ENCODE results near the gene TMEM44. TPM values are rescaled to one million over a fixed set of nuclear protein-coding genes. Genes with fewer than 3 reads are reported as not detected.

TMEM44 gene
- total RNA-seq, 1 donor from 2014 or later, result 12.4 TPM

- DNase-seq (ENCODE audit: low spot score), result no peak
These were observed 50.9 kb downstream of the TMEM44 start for GRCh38 chr3:194582196-194582905.

GRCh38 chr3:194579091-194579606, 54.1 kb downstream of the TMEM44 start:
- no peak for DNase-seq (ENCODE audit: low spot score)

- no peak for DNase-seq (ENCODE audit: low spot score)
These were observed 55.0 kb downstream of the TMEM44 start for GRCh38 chr3:194577986-194578905.

- no peak for DNase-seq (ENCODE audit: low spot score)
These were observed 57.6 kb downstream of the TMEM44 start for GRCh38 chr3:194575484-194576210.

DNA sequence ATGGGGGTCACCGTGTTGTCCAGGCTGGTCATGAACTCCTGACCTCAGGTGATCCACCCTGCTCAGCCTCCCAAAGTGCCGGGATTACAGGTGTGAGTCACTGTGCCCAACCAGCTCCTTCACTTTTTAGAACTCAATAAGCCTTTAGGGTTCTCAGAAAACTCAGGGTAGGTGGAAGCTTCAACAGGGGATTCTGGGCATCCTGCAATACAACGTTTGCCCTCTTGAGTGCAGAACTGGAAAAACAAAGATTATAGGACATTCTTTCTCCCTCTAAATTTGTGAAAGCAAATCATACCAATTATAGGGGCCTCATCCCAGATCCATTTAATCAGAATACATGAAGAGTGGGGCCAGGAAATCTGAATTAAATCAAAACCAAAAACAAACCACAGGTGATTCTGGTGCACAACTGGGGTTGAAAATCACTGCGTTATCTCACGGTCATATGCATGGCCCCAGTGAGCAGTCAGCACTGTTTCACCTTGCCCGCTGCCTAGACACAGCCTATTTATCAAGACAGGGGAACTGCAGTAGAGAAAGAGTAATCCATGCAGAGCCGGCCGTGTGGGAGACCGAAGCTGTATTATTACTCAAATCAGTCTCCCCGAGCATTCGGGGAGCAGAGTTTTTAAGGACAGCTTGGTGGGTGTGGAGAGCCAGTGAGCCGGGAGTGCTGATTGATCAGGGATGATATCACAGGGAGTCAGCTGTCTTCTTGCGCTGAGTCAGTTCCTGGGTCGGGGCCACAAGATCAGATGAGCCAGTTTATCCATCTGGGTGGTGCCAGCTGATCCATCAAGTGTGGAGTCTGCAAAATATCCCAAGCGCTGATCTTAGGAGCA, 58.4 kb downstream of the TMEM44 start:
- no peak for DNase-seq (ENCODE audit: low spot score)

DNA sequence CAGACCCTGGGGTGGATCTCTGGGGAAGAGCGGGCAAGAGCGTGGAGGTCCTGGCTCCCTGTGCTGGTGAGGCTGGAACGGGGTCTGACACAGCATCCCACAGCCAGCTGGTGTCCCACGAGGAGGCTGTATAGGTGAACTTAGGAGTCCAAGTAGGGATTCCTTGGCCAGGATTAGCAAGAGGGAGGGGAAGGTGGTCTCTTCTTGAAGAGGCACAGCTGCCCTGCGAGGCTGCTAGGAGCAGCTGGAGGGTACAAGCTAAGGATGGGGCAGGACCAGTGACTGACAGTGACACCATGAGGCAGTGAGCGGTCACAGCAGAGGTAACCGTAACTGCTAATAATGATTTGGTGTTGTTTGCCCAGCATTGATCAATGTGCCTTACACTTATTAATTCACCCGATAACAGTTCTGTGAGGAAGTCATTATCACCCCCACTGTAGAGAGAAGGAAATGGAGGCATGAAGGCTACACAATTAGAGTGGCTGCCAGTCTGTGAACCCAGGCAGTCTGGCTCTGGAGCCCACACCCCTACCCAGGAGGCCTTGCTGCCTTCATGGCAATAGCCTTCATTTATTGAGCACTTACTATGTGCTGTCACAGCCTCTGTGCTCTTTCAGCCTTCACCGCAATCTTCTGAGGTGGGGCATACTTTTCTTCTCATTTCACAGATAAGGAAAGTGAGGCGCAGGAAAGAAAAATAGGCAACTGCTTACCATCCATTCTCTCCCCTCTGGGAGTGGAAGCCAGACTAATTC, 59.4 kb downstream of the TMEM44 start:
- DNase-seq (ENCODE audit: low spot score), result no peak

GRCh38 chr3:194572944-194573491, 60.2 kb downstream of the TMEM44 start:
- no peak for DNase-seq (ENCODE audit: low spot score)

- no peak for DNase-seq (ENCODE audit: low spot score)
These were observed 61.0 kb downstream of the TMEM44 start for GRCh38 chr3:194572143-194572789.

DNA sequence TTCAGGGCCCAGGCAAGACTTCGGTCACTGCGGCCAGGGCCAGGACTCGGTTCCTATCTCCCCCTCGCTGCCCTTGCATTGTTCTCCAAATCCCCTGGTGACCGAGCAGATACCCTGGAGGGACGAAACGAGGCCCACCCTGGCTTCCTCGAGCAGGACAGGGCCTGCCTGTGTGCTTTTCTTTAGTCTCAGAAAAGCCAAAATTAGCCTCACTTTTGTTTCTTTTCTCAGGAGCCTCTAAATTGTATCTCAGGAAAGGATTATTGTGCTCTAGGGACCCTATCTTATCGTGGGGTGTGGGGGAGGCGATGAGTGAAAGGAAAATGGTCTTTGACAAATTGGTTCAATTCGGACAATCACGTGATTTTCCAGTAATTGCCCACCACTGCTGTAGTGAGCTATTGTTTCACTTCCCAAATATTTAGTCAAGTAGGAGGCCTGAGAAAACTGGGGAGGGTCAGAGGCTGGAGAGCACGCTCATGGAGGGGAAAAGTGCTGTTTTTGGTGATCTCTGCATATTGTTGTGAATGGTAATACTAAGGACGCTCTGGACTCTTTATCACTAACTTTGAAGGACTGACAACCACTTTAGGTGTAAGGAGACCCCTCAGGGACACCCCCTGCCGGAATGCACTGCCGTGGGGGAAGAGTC, 61.6 kb downstream of the TMEM44 start:
- no peak for DNase-seq (ENCODE audit: low spot score)

- DNase-seq (ENCODE audit: low spot score), result no peak
These were observed 62.3 kb downstream of the TMEM44 start for GRCh38 chr3:194570898-194571297.

GRCh38 chr3:194570235-194570634, 63.0 kb downstream of the TMEM44 start:
- DNase-seq (ENCODE audit: low spot score), result no peak

GRCh38 chr3:194569252-194569651, 64.0 kb downstream of the TMEM44 start:
- DNase-seq (ENCODE audit: low spot score), result no peak

DNA sequence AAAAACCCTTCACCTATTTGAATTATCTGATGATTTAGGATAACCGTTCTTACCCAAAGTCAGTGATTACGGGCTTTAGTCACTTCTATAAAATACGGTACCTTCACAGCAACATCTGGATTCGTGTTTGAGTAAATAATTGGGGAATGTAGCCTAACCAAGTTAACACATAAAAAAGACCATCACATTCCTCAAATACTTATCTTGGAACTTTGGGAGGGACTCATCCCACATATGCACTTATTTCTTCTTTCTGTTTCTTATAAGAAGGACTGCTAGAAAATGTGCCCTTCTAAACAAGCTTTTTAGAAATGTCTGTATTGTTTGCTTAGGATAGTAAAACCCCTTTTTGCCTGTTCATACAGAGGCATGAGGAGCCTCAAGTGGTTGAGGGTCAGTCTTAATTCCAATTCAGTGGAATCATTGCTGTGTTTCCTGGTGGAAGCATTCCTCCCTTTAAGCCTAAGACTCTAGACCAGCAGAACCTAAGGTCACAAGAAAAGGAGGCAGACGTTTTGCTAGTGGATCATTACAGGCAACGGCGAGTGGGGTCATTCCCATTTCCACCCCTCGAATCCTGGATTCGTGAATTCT, 67.5 kb downstream of the TMEM44 start:
- DNase-seq (ENCODE audit: low spot score), result no peak

DNA sequence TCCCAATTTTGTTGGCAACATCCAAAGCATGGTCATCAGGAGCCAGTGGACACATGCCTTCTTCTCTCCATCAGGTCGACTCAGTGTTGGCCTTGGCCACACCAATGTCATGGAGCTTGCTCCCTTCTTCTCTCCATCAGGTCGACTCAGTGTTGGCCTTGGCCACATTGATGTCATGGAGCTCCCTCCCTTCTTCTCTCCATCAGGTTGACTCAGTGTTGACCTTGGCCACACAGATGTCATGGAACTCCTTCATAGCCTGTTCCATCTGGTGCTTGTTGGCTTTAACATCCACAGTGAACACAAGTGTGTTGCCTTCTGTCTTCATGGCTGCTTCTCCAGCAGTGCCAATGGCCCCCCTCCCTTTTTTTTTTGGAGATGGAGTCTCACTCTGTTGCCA, 70.2 kb downstream of the TMEM44 start:
- DNase-seq (ENCODE audit: low spot score), result no peak

- no peak for DNase-seq (ENCODE audit: low spot score)
These were observed 71.8 kb downstream of the TMEM44 start for GRCh38 chr3:194561306-194561974.

DNA sequence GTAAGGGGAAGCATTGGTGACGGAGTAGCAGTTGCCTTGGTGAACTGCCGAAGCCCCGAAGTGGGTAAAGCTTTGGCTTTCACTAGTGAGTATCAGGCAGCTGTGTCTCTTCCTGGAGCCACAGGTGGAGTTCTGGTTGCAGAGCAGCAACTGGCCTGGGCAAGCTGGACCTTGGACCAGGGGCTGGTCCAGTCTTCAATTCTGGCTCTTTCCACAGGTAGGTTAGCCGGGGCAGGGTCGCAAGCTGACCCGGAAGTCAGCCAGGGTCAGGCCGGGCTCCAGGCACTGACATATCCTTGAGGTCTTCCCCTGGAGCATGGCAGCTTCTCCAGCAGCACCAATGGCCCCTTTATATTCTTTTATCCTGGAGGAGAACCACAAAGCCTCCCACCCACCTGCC, 73.2 kb downstream of the TMEM44 start:
- no peak for DNase-seq (ENCODE audit: low spot score)

DNA sequence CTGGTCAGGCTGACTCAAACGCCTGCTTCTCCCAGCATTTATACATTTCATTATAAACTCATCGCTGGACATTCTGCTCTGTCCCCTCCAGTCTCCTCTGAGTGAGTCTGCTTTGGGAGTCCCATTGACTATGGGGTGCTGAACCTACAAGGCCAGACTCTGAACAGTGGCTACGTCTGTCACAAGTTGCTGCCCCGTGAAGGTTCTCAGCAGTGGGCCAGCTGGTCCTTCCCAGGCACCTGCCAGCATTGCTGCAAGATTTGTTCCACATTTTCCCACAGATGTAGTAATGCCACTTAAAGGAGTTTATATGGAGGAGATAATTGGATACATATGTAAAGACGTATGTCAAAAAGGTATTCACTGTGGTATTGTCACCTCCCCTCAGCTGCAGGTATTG, 73.7 kb downstream of the TMEM44 start:
- no peak for DNase-seq (ENCODE audit: low spot score)
